Activated B cell treated with CpG ODN at 0.5 μM for 24 hours (primary cell): ENCODE measurements around the gene ACBD6. TPM values are rescaled to one million over a fixed set of nuclear protein-coding genes. Genes with fewer than 3 reads are reported as not detected.

ENCODE experiments used
- ATAC-seq: fragments of 200-7000 bp; cut with Tn5 transposase; one replicate; pipeline ENCODE4 v1.10.0; 2021; ENCODE audit warnings: low read depth, mild to moderate bottlenecking, moderate library complexity
- CTCF ChIA-PET: fragments of 350-600 bp; sonication (Branson Sonifier 250); formaldehyde crosslinking; loops from one replicate; lab custom pipeline; 2021; ENCODE audit warnings: antibody characterized with exemption; lab: Charles Lee
- POLR2A ChIA-PET: fragments of 350-600 bp; sonication (Branson Sonifier 250); formaldehyde crosslinking; loops from one replicate; lab custom pipeline; 2021; ENCODE audit warnings: antibody characterized with exemption; lab: Charles Lee
- DNase-seq: peaks from one replicate; pipeline ENCODE4 v3.0.0; 2022
- H3K27ac Mint-ChIP-seq: one replicate; pipeline ENCODE4 v1.8.0; 2020; ENCODE audit warnings: mixed read lengths
- H3K27me3 Mint-ChIP-seq: one replicate; pipeline ENCODE4 v1.8.0; 2021; ENCODE audit warnings: mixed read lengths
- H3K36me3 Mint-ChIP-seq: one replicate; pipeline ENCODE4 v1.8.0; 2021; ENCODE audit warnings: low read depth, mixed read lengths
- H3K4me1 Mint-ChIP-seq: one replicate; pipeline ENCODE4 v1.8.0; 2021; ENCODE audit warnings: mixed read lengths
- H3K4me3 Mint-ChIP-seq: one replicate; pipeline ENCODE4 v1.8.0; 2020; ENCODE audit warnings: mild to moderate bottlenecking, mixed read lengths
- H3K9me3 Mint-ChIP-seq: one replicate; pipeline ENCODE4 v1.8.0; 2020; ENCODE audit warnings: mixed read lengths
- CTCF ChIP-seq: fragments of 200-600 bp; IDR thresholded peaks from one replicate; pipeline ENCODE4 v1.8.0; 2022; ENCODE audit warnings: antibody characterized with exemption, mild to moderate bottlenecking
- intact Hi-C: fragments of 100-400 bp; cut with micrococcal nuclease; formaldehyde crosslinking; loops from one replicate; pipeline ENCODE4 v1.15.1; 2024
- total RNA-seq: library from RNA; stranded (reverse); gene quantifications from 2 replicates; pipeline ENCODE4 v1.2.3, GENCODE V29; 2022

The ACBD6 gene
- total RNA-seq, 1 donor from 2014 or later, result 61.5 TPM

DNA sequence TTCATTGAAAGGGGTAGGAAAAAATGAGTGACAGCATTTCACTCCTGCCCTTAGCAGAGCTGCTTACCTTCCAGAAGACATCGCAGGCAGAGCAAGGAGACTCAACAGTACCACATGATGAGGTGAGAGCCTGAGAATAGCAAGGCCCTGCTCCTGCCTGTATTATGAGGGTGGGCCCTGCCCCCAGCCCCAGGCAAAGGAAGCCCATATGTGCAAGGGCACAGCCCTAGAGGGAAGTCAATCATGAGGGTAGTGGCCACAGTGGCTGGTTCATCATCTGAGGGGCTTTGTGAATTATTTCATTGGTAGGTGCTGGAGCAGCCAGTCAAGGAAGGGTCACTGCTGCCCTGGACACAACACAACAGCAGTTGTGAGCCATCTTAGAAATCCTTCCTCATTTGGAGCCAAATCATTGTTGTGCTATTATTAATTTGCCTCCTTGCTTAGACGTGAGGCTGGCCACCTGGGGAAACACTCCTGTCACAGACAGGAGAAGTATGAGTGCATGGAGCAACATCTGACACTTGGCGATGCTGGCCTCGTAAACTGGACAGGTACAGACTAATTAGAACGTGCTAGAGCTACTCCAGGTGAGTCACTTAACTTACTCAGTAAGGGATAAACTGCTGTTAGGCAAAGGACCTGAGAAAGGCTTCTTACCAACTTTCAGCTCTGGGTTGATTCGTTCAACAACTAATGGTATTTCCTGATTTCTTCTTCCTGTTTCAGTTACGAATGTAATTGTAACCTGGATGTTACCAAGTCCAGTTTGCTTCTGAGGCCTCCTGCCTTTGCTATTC lies 22.7 kb upstream of the ACBD6 start:
- Mint-ChIP-seq H3K4me3 (peak overlapping the region; percentile 2), H3K4me1 (peaks cover 13% of the 10 kb centered on the region), H3K27me3 (no peaks in the 10 kb centered on the region), H3K9me3 (no peaks in the 10 kb centered on the region), H3K27ac (no peak overlapping the region), H3K36me3 (no peaks in the 10 kb centered on the region)
- intact Hi-C loops, result no loop called here
- TF ChIP-seq CTCF, result no peak
- ChIA-PET POLR2A (no interaction called here), CTCF (interaction anchor here (0.9 kb wide), 1 partner anchor 337 kb away, joined by 3 read pairs; no protein-coding TSS in a partner anchor)
- DNase-seq (no peak), ATAC-seq (no peak)

- ChIA-PET POLR2A (no interaction called here), CTCF (no interaction called here)
- no peak for DNase-seq
- intact Hi-C loops, result no loop called here
- no peak for TF ChIP-seq CTCF
- Mint-ChIP-seq H3K27me3 (no peaks in the 10 kb centered on the region), H3K9me3 (no peaks in the 10 kb centered on the region), H3K27ac (no peak overlapping the region), H3K4me1 (peaks cover 13% of the 10 kb centered on the region), H3K36me3 (no peaks in the 10 kb centered on the region), H3K4me3 (no peak overlapping the region)
- no peak for ATAC-seq
Observed at GRCh38 chr1:180524160-180524914, 22.0 kb upstream of the ACBD6 start.

GRCh38 chr1:180522213-180522515 lies 19.8 kb upstream of the ACBD6 start:
- no peaks in the 10 kb centered on the region for H3K9me3 Mint-ChIP-seq
- H3K4me1 Mint-ChIP-seq, result peaks cover 13% of the 10 kb centered on the region
- no peaks in the 10 kb centered on the region for H3K36me3 Mint-ChIP-seq
- DNase-seq (no peak), ATAC-seq (no peak)
- H3K27ac Mint-ChIP-seq, result no peak overlapping the region
- CTCF ChIA-PET, result no interaction called here
- no peak for TF ChIP-seq CTCF
- POLR2A ChIA-PET, result no interaction called here
- intact Hi-C loops, result no loop called here
- H3K4me3 Mint-ChIP-seq, result no peak overlapping the region
- H3K27me3 Mint-ChIP-seq, result no peaks in the 10 kb centered on the region

DNA sequence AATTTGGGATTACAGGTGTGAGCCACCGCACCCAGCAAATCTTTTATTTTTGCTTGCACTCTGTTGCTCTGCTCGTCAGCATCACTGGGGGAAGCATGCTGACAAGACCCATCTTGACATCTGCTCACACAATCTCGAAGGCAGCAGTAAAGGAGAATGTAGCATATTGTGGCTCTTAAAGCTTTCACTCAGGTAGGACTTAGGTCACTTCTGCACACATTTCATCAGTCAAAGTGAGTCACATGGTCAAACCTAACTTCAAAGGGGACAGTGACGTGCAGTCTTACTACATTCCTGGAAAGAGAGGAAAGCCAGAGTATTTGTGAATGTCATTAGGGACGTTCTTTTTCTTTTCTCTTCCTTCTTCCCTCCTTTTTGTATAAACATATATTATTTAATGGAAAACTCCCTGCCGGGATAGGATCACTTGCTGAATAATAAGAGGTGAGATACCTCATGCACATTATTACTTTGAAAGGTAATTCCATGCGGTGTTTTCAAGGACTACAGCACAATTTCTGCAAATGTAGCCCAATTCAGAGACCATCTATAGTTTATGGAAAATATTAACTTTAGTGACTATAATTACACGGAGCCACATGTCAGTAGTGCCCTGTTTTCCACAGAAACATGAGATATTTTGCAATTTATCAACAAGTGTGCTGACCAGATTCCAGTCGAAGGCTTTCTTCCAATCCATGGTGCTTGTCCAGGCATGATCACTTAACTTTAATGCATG lies 19.3 kb upstream of the ACBD6 start:
- intact Hi-C loops, result no loop called here
- H3K9me3 Mint-ChIP-seq, result no peaks in the 10 kb centered on the region

More for the DNA sequence above, 19.3 kb upstream of the ACBD6 start:
- CTCF ChIA-PET, result no interaction called here
- POLR2A ChIA-PET, result no interaction called here
- Mint-ChIP-seq H3K27ac (no peak overlapping the region), H3K27me3 (no peaks in the 10 kb centered on the region), H3K4me1 (peaks cover 13% of the 10 kb centered on the region), H3K4me3 (no peak overlapping the region), H3K36me3 (no peaks in the 10 kb centered on the region)
- DNase-seq (no peak), ATAC-seq (no peak)
- no peak for TF ChIP-seq CTCF
